ENCODE measurements around the gene GPA33. TPM values are rescaled to one million over a fixed set of nuclear protein-coding genes. Genes with fewer than 3 reads are reported as not detected.

GPA33 gene
- total and polyA plus RNA-seq, 8 donors = 0.11 to 0.55 (median 0.27) TPM; not detected in 2

GRCh38 chr1:167077128-167077867 lies 12.9 kb downstream of the GPA33 start:
- no peaks in the 10 kb centered on the region for H3K4me1 ChIP-seq
- DNase-seq = no peak
- intact Hi-C loops (cut with DNase I) = loop anchor here in 1 of 2 donors (10.0 kb wide), 1 partner anchor 448 kb away; no protein-coding TSS in a partner anchor

DNA sequence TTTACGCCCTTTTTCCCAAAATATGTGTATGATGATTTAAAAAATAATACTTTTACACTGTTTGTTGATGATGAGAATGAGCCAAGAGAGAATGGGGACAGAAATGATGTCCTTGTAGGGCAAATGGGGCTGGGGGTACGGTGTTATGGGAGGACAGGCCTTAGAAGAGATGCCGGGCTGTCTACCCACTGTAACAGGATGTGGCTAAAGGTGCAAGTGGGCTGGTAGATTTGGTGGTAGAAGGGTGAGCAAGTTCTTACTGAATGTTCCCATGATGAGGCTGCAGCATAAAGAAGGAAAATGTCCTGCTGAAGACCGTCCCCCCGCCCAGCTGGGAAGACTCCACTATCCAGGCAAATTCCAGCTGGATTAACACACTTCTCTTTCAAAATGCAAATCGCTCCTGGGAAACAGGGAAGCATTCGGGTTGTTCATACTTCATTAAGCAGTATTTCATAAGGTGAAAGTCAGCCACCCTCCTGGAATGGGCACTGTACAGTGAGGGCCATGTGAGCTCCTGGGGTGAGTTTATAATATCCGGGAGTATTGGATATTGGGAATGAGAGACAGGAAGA lies 14.0 kb downstream of the GPA33 start:
- no peaks in the 10 kb centered on the region for H3K36me3 ChIP-seq

More at GRCh38 chr1:167077128-167077867, 12.9 kb downstream of the GPA33 start:
- no peak overlapping the region for H3K27ac ChIP-seq
- TF ChIP-seq CTCF (IDR thresholded peaks at IDR 0.05) = no peak
- no peak overlapping the region for H3K4me3 ChIP-seq
- H3K9me3 ChIP-seq = no peaks in the 10 kb centered on the region
- no peaks in the 10 kb centered on the region for H3K36me3 ChIP-seq
- no peak for ATAC-seq
- H3K27me3 ChIP-seq = peaks cover 0 to 16% of the 10 kb centered on the region in 2 donors

DNA sequence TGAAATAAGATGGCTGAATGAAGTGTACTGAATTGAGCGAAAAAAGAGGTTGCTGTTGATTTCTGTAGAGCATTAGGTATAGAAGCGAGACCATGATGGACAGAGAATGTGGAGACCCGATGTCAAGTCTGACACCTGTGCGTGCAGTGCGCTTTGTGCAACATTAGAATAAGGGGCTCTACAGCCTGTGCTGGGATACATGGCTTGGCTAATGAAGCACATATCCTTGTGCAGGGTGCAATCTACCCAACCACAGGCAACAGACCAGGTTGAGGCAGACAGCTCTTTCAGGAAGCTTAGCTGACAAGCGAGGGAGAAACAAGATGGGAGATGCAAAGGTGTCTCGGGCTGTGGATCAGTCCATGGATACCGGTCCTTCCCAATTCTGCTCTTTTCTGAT lies 18.9 kb downstream of the GPA33 start:
- Histone ChIP-seq H3K36me3 (no peaks in the 10 kb centered on the region), H3K27me3 (no peaks in the 10 kb centered on the region), H3K9me3 (no peaks in the 10 kb centered on the region), H3K27ac (no peak overlapping the region), H3K4me1 (peaks cover 3 to 7% of the 10 kb centered on the region in 2 donors), H3K4me3 (no peak overlapping the region)
- no peak for DNase-seq
- TF ChIP-seq CTCF (IDR thresholded peaks at IDR 0.05) = no peak
- intact Hi-C loops (cut with DNase I) = loop anchor here in 1 of 2 donors (10.0 kb wide), 1 partner anchor 454 kb away; no protein-coding TSS in a partner anchor
- no peak for ATAC-seq

More for the DNA sequence above, 14.0 kb downstream of the GPA33 start:
- ATAC-seq (no peak), DNase-seq (no peak)
- no peaks in the 10 kb centered on the region for H3K9me3 ChIP-seq
- H3K27ac ChIP-seq = no peak overlapping the region
- no peak for TF ChIP-seq CTCF (IDR thresholded peaks at IDR 0.05)
- no peak overlapping the region for H3K4me3 ChIP-seq
- no peaks in the 10 kb centered on the region for H3K4me1 ChIP-seq
- H3K27me3 ChIP-seq = peaks cover 0 to 8% of the 10 kb centered on the region in 2 donors
- intact Hi-C loops (cut with DNase I) = loop anchor here in 1 of 2 donors (10.0 kb wide), 1 partner anchor 449 kb away; no protein-coding TSS in a partner anchor

- Histone ChIP-seq H3K27ac (no peak overlapping the region), H3K36me3 (no peaks in the 10 kb centered on the region), H3K4me1 (peaks cover 3 to 7% of the 10 kb centered on the region in 2 donors), H3K9me3 (no peaks in the 10 kb centered on the region), H3K27me3 (no peaks in the 10 kb centered on the region), H3K4me3 (no peak overlapping the region)
- no peak for ATAC-seq
- DNase-seq = no peak
- no peak for TF ChIP-seq CTCF (IDR thresholded peaks at IDR 0.05)
- intact Hi-C loops (cut with DNase I) = loop anchor here in 1 of 2 donors (10.0 kb wide), 2 partner anchors 146 to 376 kb away; no protein-coding TSS in a partner anchor
Measured at GRCh38 chr1:167068761-167069160, 21.4 kb downstream of the GPA33 start.

- Histone ChIP-seq H3K4me3 (no peak overlapping the region), H3K9me3 (no peaks in the 10 kb centered on the region), H3K4me1 (peaks cover 3 to 7% of the 10 kb centered on the region in 2 donors), H3K36me3 (no peaks in the 10 kb centered on the region), H3K27me3 (no peaks in the 10 kb centered on the region), H3K27ac (no peak overlapping the region)
- ATAC-seq (no peak), DNase-seq (no peak)
- TF ChIP-seq CTCF (IDR thresholded peaks at IDR 0.05) = no peak
- intact Hi-C loops (cut with DNase I) = loop anchor here in 1 of 2 donors (10.0 kb wide), 2 partner anchors 147 to 377 kb away; no protein-coding TSS in a partner anchor
Measured at GRCh38 chr1:167067904-167068303, 22.3 kb downstream of the GPA33 start.
